ENCODE results near the gene ZNF548. TPM values are rescaled to one million over a fixed set of nuclear protein-coding genes. Genes with fewer than 3 reads are reported as not detected.

The ZNF548 gene
- total and polyA plus RNA-seq, 2 experiments from 2014 or later, result 1.9 to 9.8 TPM

GRCh38 chr19:57419439-57419838, 29.8 kb downstream of the ZNF548 start (continued):
- TF ChIP-seq, protein P1, sequence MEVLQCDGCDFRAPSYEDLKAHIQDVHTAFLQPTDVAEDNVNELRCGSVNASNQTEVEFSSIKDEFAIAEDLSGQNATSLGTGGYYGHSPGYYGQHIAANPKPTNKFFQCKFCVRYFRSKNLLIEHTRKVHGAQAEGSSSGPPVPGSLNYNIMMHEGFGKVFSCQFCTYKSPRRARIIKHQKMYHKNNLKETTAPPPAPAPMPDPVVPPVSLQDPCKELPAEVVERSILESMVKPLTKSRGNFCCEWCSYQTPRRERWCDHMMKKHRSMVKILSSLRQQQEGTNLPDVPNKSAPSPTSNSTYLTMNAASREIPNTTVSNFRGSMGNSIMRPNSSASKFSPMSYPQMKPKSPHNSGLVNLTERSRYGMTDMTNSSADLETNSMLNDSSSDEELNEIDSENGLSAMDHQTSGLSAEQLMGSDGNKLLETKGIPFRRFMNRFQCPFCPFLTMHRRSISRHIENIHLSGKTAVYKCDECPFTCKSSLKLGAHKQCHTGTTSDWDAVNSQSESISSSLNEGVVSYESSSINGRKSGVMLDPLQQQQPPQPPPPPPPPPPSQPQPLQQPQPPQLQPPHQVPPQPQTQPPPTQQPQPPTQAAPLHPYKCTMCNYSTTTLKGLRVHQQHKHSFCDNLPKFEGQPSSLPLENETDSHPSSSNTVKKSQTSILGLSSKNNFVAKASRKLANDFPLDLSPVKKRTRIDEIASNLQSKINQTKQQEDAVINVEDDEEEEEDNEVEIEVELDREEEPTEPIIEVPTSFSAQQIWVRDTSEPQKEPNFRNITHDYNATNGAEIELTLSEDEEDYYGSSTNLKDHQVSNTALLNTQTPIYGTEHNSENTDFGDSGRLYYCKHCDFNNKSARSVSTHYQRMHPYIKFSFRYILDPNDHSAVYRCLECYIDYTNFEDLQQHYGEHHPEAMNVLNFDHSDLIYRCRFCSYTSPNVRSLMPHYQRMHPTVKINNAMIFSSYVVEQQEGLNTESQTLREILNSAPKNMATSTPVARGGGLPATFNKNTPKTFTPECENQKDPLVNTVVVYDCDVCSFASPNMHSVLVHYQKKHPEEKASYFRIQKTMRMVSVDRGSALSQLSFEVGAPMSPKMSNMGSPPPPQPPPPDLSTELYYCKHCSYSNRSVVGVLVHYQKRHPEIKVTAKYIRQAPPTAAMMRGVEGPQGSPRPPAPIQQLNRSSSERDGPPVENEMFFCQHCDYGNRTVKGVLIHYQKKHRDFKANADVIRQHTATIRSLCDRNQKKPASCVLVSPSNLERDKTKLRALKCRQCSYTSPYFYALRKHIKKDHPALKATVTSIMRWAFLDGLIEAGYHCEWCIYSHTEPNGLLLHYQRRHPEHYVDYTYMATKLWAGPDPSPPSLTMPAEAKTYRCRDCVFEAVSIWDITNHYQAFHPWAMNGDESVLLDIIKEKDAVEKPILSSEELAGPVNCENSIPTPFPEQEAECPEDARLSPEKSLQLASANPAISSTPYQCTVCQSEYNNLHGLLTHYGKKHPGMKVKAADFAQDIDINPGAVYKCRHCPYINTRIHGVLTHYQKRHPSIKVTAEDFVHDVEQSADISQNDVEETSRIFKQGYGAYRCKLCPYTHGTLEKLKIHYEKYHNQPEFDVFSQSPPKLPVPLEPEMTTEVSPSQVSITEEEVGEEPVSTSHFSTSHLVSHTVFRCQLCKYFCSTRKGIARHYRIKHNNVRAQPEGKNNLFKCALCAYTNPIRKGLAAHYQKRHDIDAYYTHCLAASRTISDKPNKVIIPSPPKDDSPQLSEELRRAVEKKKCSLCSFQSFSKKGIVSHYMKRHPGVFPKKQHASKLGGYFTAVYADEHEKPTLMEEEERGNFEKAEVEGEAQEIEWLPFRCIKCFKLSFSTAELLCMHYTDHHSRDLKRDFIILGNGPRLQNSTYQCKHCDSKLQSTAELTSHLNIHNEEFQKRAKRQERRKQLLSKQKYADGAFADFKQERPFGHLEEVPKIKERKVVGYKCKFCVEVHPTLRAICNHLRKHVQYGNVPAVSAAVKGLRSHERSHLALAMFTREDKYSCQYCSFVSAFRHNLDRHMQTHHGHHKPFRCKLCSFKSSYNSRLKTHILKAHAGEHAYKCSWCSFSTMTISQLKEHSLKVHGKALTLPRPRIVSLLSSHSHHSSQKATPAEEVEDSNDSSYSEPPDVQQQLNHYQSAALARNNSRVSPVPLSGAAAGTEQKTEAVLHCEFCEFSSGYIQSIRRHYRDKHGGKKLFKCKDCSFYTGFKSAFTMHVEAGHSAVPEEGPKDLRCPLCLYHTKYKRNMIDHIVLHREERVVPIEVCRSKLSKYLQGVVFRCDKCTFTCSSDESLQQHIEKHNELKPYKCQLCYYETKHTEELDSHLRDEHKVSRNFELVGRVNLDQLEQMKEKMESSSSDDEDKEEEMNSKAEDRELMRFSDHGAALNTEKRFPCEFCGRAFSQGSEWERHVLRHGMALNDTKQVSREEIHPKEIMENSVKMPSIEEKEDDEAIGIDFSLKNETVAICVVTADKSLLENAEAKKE (CRISPR knock-in tag; IDR thresholded peaks at IDR 0.05), result no peak
- TF ChIP-seq ZNF114 (CRISPR knock-in tag; IDR thresholded peaks at IDR 0.05), result no peak
- TF ChIP-seq, protein P2, sequence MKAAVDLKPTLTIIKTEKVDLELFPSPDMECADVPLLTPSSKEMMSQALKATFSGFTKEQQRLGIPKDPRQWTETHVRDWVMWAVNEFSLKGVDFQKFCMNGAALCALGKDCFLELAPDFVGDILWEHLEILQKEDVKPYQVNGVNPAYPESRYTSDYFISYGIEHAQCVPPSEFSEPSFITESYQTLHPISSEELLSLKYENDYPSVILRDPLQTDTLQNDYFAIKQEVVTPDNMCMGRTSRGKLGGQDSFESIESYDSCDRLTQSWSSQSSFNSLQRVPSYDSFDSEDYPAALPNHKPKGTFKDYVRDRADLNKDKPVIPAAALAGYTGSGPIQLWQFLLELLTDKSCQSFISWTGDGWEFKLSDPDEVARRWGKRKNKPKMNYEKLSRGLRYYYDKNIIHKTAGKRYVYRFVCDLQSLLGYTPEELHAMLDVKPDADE (IDR thresholded peaks at IDR 0.05), result no peak
- TF ChIP-seq POLR2AphosphoS5 (IDR thresholded peaks at IDR 0.05; ENCODE audit: low read depth), result no peak

DNA sequence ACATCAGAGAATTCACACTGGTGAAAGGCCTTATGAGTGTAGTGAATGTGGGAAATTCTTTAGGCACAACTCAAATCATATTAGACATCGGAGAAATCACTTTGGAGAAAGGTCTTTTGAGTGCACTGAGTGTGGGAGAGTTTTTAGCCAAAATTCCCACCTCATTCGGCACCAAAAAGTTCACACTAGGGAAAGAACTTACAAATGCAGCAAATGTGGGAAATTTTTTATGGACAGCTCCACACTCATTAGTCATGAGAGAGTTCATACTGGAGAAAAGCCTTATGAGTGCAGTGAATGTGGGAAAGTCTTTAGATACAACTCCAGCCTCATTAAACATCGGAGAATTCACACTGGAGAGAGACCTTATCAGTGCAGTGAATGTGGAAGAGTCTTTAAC, 31.4 kb downstream of the ZNF548 start:
- H3K36me3 Mint-ChIP-seq (ENCODE audit: low read depth), result peaks cover 33% of the 10 kb centered on the region
- H3K9me3 Mint-ChIP-seq, result no peaks in the 10 kb centered on the region
- no peak for DNase-seq (ENCODE audit: low spot score)
- peaks cover 4% of the 10 kb centered on the region for H3K27me3 Mint-ChIP-seq (ENCODE audit: insufficient read depth, low read depth, poor library complexity)
- no peak overlapping the region for H3K4me3 Mint-ChIP-seq
- Histone ChIP-seq H3K4me1 (ENCODE audit: insufficient read depth) (no peaks in the 10 kb centered on the region), H3K79me2 (replicated peaks; ENCODE audit: insufficient read depth) (peaks cover 2% of the 10 kb centered on the region; the same call in 1 of the 2 replicates), H3K27ac (ENCODE audit: low read depth) (no peak overlapping the region), H3K4me2 (no peak overlapping the region), H3K4me3 (no peak overlapping the region), H2AFZ (no peak overlapping the region), H3K36me3 (ENCODE audit: insufficient read depth) (peaks cover 3% of the 10 kb centered on the region), H3K9me2 (ENCODE audit: insufficient read depth) (no peaks in the 10 kb centered on the region), H3F3A (replicated peaks; ENCODE audit: low read depth) (no peaks in the 10 kb centered on the region), H3K27me3 (ENCODE audit: insufficient read depth) (no peaks in the 10 kb centered on the region), H4K20me1 (replicated peaks; ENCODE audit: insufficient read depth) (no peaks in the 10 kb centered on the region; the same call in 1 of the 2 replicates)
- ATAC-seq, result no peak
- H3K27ac Mint-ChIP-seq, result no peak overlapping the region
- no peaks in the 10 kb centered on the region for H3K4me1 Mint-ChIP-seq
- TF ChIP-seq, protein P3, sequence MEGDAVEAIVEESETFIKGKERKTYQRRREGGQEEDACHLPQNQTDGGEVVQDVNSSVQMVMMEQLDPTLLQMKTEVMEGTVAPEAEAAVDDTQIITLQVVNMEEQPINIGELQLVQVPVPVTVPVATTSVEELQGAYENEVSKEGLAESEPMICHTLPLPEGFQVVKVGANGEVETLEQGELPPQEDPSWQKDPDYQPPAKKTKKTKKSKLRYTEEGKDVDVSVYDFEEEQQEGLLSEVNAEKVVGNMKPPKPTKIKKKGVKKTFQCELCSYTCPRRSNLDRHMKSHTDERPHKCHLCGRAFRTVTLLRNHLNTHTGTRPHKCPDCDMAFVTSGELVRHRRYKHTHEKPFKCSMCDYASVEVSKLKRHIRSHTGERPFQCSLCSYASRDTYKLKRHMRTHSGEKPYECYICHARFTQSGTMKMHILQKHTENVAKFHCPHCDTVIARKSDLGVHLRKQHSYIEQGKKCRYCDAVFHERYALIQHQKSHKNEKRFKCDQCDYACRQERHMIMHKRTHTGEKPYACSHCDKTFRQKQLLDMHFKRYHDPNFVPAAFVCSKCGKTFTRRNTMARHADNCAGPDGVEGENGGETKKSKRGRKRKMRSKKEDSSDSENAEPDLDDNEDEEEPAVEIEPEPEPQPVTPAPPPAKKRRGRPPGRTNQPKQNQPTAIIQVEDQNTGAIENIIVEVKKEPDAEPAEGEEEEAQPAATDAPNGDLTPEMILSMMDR (conservative IDR thresholded peaks at IDR 0.05; ENCODE audit: low read depth in 2 of 2), result no peak
- TF ChIP-seq EZH2phosphoT487 (IDR thresholded peaks at IDR 0.05; ENCODE audit: unreplicated experiment), result no peak
- no peak for TF ChIP-seq JUNB (IDR thresholded peaks at IDR 0.05; ENCODE audit: unreplicated experiment)
- TF ChIP-seq, protein P1 (CRISPR knock-in tag; IDR thresholded peaks at IDR 0.05), result no peak
- no peak for TF ChIP-seq ZNF114 (CRISPR knock-in tag; IDR thresholded peaks at IDR 0.05)

All from GM23338 (cell line).